ENCODE results near the gene TAS2R1. TPM values are rescaled to one million over a fixed set of nuclear protein-coding genes. Genes with fewer than 3 reads are reported as not detected.

TAS2R1 gene
- total RNA-seq, 2 donors from 2014 or later: not detected

GRCh38 chr5:9582406-9582805 is 47.7 kb downstream of the TAS2R1 start:
- ATAC-seq (no peak), DNase-seq (no peak)
- Histone ChIP-seq H3K36me3 (replicated peaks in 1 of 2; ENCODE audit: insufficient read depth in 1 of 2, low read depth in 2 of 2) (no peaks in the 10 kb centered on the region), H3K9me3 (no peaks in the 10 kb centered on the region), H3K4me1 (no peaks in the 10 kb centered on the region), H3K27ac (no peak overlapping the region), H3K27me3 (no peaks in the 10 kb centered on the region), H3K4me3 (no peak overlapping the region)
- TF ChIP-seq, protein P1, sequence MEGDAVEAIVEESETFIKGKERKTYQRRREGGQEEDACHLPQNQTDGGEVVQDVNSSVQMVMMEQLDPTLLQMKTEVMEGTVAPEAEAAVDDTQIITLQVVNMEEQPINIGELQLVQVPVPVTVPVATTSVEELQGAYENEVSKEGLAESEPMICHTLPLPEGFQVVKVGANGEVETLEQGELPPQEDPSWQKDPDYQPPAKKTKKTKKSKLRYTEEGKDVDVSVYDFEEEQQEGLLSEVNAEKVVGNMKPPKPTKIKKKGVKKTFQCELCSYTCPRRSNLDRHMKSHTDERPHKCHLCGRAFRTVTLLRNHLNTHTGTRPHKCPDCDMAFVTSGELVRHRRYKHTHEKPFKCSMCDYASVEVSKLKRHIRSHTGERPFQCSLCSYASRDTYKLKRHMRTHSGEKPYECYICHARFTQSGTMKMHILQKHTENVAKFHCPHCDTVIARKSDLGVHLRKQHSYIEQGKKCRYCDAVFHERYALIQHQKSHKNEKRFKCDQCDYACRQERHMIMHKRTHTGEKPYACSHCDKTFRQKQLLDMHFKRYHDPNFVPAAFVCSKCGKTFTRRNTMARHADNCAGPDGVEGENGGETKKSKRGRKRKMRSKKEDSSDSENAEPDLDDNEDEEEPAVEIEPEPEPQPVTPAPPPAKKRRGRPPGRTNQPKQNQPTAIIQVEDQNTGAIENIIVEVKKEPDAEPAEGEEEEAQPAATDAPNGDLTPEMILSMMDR (IDR thresholded peaks at IDR 0.05): no peak
- TF ChIP-seq POLR2A (IDR thresholded peaks at IDR 0.05): no peak
- 33 to 57% methylated on average over 2 of the region's 2 CpGs for WGBS, 2 donors
- intact Hi-C loops (cut with DNase I): no loop called here

Other genes with a start within 250 kb of the TAS2R1 start
- 10 to 100 TPM in 1 of 2 donors, 1 to 10 TPM in 1; 3.4 to 40.2 TPM for gene SEMA5A, start 84.3 kb downstream of the TAS2R1 start, total RNA-seq